Neural crest cell (in vitro differentiated cells): ENCODE measurements around the gene C1orf52. TPM values are rescaled to one million over a fixed set of nuclear protein-coding genes. Genes with fewer than 3 reads are reported as not detected.

ENCODE experiments used
- DNase-seq: peaks from one replicate; pipeline ENCODE4 v3.0.0; 2021; ENCODE audit warnings: low read depth, mixed read lengths, low spot score
- H3K27ac Mint-ChIP-seq: one replicate; pipeline ENCODE4 v1.8.0; 2021; ENCODE audit warnings: mild to moderate bottlenecking, mixed read lengths; ENCODE audit not compliant: unreplicated experiment
- H3K27me3 Mint-ChIP-seq: 2 replicates; pipeline ENCODE4 v1.8.0; 2021; ENCODE audit warnings: low read depth, mild to moderate bottlenecking, mixed read lengths
- H3K36me3 Mint-ChIP-seq: 2 replicates; pipeline ENCODE4 v1.8.0; 2021; ENCODE audit warnings: low read depth, mild to moderate bottlenecking, mixed read lengths
- H3K4me1 Mint-ChIP-seq: 2 replicates; pipeline ENCODE4 v1.8.0; 2021; ENCODE audit warnings: mixed read lengths
- H3K4me3 Mint-ChIP-seq: one replicate; pipeline ENCODE4 v1.8.0; 2021; ENCODE audit warnings: mild to moderate bottlenecking, mixed read lengths
- H3K9me3 Mint-ChIP-seq: 2 replicates; pipeline ENCODE4 v1.8.0; 2021; ENCODE audit warnings: mixed read lengths
- CTCF ChIP-seq: fragments of 200-600 bp; sonication (generic); conservative IDR thresholded peaks from 2 replicates; pipeline ENCODE4 v1.5.0; 2021; ENCODE audit warnings: antibody characterized with exemption, mild to moderate bottlenecking
- total RNA-seq: library from RNA; stranded (reverse); gene quantifications from 2 replicates; pipeline ENCODE4 v1.2.1, GENCODE V29; 2021

C1orf52 gene
- total RNA-seq, 1 donor from 2014 or later = 30.9 TPM

GRCh38 chr1:85223334-85223733 is 36.1 kb downstream of the C1orf52 start:
- no peak for TF ChIP-seq CTCF
- DNase-seq = no peak
- Mint-ChIP-seq H3K36me3 (no peaks in the 10 kb centered on the region), H3K27ac (no peak overlapping the region), H3K4me1 (peaks cover 18% of the 10 kb centered on the region), H3K9me3 (no peaks in the 10 kb centered on the region), H3K27me3 (peaks cover 2% of the 10 kb centered on the region), H3K4me3 (no peak overlapping the region)

GRCh38 chr1:85220756-85221201 is 38.7 kb downstream of the C1orf52 start:
- H3K9me3 Mint-ChIP-seq = no peaks in the 10 kb centered on the region
- no peak overlapping the region for H3K4me3 Mint-ChIP-seq
- DNase-seq = no peak
- H3K27ac Mint-ChIP-seq = no peak overlapping the region
- H3K4me1 Mint-ChIP-seq = peaks cover 12% of the 10 kb centered on the region
- H3K36me3 Mint-ChIP-seq = no peaks in the 10 kb centered on the region
- no peak for TF ChIP-seq CTCF
- peaks cover 6% of the 10 kb centered on the region for H3K27me3 Mint-ChIP-seq

DNA sequence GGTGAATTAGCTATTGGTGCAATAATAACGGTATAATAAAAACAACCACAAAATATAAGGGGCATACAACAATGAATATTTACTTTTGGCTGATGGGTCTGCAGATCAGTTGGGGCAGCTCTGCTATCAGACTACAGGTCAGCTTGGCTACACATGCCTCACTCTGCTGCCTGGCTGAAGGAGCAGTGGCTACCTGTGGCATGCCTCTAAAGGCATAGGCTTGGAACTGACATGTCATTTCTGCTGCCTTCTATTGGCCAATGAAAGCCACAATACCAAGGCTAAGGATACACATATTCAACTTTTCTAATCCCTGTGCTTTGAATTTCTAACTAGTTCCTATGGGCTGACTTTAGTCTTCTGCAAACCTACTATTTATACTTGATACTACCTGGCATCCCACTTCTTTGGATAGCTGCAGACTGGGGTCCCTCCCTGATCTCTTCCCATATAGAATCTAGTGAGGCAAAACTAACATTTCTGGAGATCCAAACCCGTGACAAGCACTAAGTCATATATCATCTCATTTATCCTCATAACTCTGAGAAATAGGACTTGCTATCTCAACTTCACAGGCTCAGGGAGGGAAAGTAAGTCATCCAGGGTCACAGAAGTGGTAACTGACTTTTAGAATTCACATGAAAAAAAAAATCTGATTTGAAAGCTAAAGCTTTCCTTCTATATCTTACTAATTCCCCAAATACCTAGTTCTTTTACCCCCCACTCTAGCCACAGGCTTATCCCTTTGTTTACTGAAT is 39.4 kb downstream of the C1orf52 start:
- no peaks in the 10 kb centered on the region for H3K36me3 Mint-ChIP-seq
- H3K9me3 Mint-ChIP-seq = no peaks in the 10 kb centered on the region
- H3K4me1 Mint-ChIP-seq = peaks cover 5% of the 10 kb centered on the region
- DNase-seq = no peak
- no peak overlapping the region for H3K4me3 Mint-ChIP-seq
- TF ChIP-seq CTCF = no peak
- H3K27ac Mint-ChIP-seq = no peak overlapping the region
- peaks cover 6% of the 10 kb centered on the region for H3K27me3 Mint-ChIP-seq

DNA sequence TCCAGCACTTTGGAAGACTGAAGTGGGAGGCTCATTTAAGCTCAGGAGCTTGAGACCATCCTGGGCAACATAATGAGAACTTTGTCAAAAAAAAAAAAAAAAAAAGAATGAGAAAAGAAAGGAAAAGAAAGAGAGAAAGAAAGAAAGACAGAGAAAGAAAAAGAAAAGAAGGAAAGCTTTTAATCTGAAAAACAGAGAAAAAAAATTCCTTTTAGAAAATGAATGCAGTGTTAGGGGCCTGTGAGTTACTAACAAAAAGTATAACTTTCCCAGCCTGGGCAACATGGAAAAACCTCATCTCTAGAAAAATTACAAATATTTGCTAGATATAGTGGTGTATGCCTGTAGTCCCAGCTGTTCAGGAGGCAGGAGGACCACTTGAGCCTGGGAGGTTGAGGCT is 42.8 kb downstream of the C1orf52 start:
- Mint-ChIP-seq H3K4me3 (no peak overlapping the region), H3K27me3 (peaks cover 6% of the 10 kb centered on the region), H3K4me1 (no peaks in the 10 kb centered on the region), H3K9me3 (no peaks in the 10 kb centered on the region), H3K27ac (no peak overlapping the region), H3K36me3 (no peaks in the 10 kb centered on the region)
- DNase-seq = no peak
- no peak for TF ChIP-seq CTCF

- no peak overlapping the region for H3K4me3 Mint-ChIP-seq
Observed at GRCh38 chr1:85214654-85215053, 44.8 kb downstream of the C1orf52 start.

More at GRCh38 chr1:85214654-85215053, 44.8 kb downstream of the C1orf52 start:
- TF ChIP-seq CTCF = no peak
- H3K4me1 Mint-ChIP-seq = no peaks in the 10 kb centered on the region
- H3K27me3 Mint-ChIP-seq = peaks cover 6% of the 10 kb centered on the region
- H3K9me3 Mint-ChIP-seq = no peaks in the 10 kb centered on the region
- no peak for DNase-seq
- no peaks in the 10 kb centered on the region for H3K36me3 Mint-ChIP-seq
- H3K27ac Mint-ChIP-seq = no peak overlapping the region
